Inflammatory macrophage treated with lipopolysaccharide for 4 hours (primary cell): ENCODE data around the gene FAM204A.

ENCODE experiments used
- DNase-seq: peaks from one replicate; pipeline ENCODE4 v3.0.0-alpha.2; 2020

FAM204A gene

GRCh38 chr10:118330295-118331076 is 11.6 kb downstream of the FAM204A start:
- DNase-seq: no peak

- no peak for DNase-seq
These were observed 18.0 kb downstream of the FAM204A start for GRCh38 chr10:118324140-118324539.

DNA sequence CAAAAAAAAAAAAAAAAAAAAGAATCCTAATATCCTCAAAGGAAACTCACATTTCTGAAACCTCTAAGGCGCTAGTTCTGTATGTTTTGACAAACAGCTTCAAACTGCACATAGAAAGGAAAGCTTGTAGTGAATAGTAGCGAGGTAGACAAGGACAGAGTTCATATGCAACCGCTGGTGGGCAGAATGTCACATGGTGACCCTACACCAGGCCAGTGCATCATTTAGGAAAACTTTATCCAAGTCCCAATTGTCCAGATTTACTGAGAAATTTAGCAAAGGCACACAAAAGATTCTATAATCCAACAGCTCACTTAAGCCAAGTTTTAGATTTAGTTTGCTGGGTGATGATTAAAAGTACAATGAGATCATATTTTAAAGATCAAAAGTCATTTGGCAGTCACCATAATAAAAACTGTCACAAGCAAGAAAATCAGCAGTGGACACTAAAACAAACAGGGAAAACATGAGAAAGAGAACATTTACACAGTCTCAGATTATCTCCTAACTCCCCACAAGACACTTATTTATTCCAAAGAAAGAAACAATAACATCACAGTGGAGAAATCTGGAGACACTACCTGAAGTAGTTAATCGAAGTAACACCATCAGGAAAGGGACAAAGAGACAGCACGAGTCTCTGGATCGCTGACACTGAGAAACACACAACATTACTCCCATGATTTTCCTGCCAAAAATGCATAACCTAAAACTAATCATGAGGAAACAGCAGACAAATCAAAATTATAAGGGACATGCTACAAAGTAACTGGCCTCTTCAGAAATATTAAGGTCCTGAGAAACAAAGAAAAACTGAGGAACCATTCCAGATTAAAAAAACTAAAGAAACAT is 20.2 kb downstream of the FAM204A start:
- no peak for DNase-seq

- DNase-seq: no peak
These were observed 26.5 kb downstream of the FAM204A start for GRCh38 chr10:118315629-118316028.

- DNase-seq: no peak
These were observed 27.2 kb downstream of the FAM204A start for GRCh38 chr10:118314882-118315281.

GRCh38 chr10:118311505-118311904 is 30.6 kb downstream of the FAM204A start:
- no peak for DNase-seq

- DNase-seq: no peak
These were observed 31.3 kb downstream of the FAM204A start for GRCh38 chr10:118310822-118311221.

DNA sequence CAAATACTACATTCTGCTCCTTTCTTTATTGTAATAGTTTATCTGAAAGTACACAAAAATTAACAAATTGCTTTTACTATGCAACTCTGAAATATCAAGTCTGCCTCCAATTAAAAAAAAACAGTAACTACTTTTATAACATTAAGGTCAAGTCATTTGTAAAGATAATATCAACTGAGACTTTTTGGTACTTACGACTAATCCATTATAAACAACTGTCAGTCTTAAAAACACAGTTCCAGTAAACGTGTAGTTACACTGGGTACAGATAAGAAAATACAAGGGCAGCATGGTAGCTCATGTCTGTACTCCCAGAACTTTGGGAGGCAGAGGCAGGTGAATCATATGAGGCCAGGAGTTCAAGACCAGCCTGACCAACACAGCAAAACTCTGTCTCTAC is 32.2 kb downstream of the FAM204A start:
- no peak for DNase-seq

DNA sequence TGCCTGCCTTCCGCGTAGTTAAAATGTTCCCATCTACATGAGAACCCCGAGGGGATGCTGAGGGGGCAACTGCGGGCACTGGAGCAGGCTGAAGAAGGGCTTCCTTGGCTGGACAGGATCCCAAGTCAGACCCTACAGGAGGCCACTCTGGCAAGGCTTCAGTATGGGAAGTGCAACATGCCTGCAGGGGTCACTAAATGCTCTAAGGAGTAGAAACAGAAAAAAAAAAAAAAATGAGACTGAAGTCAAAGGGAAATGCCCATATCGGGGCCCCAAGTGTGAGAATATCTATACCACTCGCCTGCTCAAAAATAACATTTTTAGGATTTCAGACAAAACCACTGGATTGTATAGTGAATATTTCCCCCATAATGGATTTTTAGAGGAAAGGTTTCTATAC is 33.5 kb downstream of the FAM204A start:
- no peak for DNase-seq

- no peak for DNase-seq
These were observed 34.3 kb downstream of the FAM204A start for GRCh38 chr10:118307859-118308258.

- DNase-seq: no peak
These were observed 34.9 kb downstream of the FAM204A start for GRCh38 chr10:118307220-118307619.

- no peak for DNase-seq
These were observed 36.4 kb downstream of the FAM204A start for GRCh38 chr10:118305730-118306129.

- DNase-seq: no peak
These were observed 37.6 kb downstream of the FAM204A start for GRCh38 chr10:118304521-118304920.

GRCh38 chr10:118301211-118301610 is 40.9 kb downstream of the FAM204A start:
- no peak for DNase-seq

DNA sequence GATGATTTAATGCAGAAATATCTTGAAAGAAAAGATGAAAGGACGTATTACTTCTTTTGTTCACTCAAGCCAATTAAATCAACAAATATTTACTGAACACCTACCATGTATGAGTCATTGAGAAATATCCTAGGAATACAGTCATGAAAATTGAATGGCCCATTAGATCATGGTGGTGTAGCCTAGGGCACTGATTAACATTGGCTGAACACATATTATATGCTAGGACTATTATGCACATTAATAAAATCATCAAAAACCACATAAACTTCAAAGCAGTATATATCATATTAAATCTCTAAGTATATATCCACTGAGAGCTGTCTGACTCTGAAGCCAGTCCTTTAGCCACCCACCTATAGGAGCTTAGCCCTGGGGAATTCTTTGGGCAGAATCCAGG is 41.8 kb downstream of the FAM204A start:
- DNase-seq: no peak

DNA sequence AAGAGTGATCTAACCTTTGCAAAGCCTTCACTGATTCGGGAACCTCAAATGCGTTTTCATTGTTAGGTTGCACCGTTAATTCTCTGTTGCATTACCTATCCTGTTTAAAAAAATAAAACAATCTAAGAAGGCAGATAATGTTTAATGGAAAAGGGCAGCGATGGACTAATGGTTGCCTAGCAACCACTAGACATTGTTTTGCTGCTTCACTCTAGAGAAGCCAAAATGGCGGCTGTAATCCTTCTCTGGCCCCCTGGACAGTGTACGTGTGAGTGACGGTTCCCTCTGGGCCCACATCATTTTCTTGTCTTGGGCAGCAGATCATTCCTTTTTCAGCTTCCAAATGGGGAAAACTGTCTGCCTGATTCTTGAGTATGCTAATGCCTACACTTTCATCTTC is 43.3 kb downstream of the FAM204A start:
- no peak for DNase-seq

GRCh38 chr10:118291122-118291521 is 51.0 kb downstream of the FAM204A start:
- no peak for DNase-seq

GRCh38 chr10:118290471-118290995 is 51.6 kb downstream of the FAM204A start:
- no peak for DNase-seq

GRCh38 chr10:118287076-118287806 is 54.9 kb downstream of the FAM204A start:
- no peak for DNase-seq

GRCh38 chr10:118286051-118286838 is 55.9 kb downstream of the FAM204A start:
- no peak for DNase-seq

- DNase-seq: no peak
These were observed 59.5 kb downstream of the FAM204A start for GRCh38 chr10:118282670-118283069.

DNA sequence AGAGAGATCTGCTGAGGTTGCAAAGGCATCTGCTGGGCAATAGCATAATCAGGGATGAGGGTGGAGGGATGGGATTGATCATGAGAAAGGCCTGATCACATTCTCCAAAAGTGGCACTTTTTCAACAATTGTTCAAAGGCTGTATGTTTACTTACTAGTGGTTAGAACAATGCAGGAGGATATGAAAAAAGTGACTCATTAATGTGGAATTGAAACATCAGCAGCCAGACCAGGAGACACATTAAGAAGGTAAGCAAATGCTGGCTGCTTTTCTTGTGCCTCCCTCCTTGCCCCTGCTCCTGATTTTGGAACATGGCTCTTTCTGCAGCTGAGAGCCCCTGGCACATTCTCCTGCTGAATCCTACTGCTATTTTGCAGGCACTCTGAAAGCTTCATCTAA is 63.5 kb downstream of the FAM204A start:
- DNase-seq: no peak
